ENCODE data around the gene CCDC80. TPM values are rescaled to one million over a fixed set of nuclear protein-coding genes. Genes with fewer than 3 reads are reported as not detected.

Gene CCDC80
- total and polyA plus RNA-seq, 2 of the 4 experiments (the other 2 are of a cell fraction) = 387 to 418 TPM

DNA sequence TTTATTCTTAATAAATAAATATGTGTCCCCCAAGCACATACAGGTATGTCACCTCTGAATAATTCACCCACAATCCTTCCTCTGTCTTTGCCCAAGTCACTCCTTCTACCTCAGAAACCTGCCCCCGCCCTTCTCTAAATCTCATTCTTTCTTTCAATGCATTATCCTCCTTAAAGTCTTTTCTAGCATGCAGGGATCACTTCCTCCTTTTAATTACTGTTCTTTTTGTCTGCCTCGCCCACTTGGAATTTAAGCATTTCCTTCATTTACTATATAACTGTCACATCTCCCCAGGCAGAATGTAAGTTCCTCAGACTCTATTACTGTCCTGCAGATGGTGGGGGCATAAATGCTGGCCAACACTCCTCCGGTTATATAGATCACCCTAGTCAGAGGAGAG, 7.8 kb downstream of the CCDC80 start:
- Histone ChIP-seq H3K4me2 (ENCODE audit: low read depth, low read length) (peak overlapping the region; percentile 51), H3K14ac (replicated peaks; ENCODE audit: low read depth, low read length) (peak overlapping the region; percentile 57; the same call in 1 of the 2 replicates), H3K4me1 (ENCODE audit: control insufficient read depth, insufficient read depth, low read length) (peaks cover 16% of the 10 kb centered on the region), H3K18ac (ENCODE audit: low read depth, low read length) (peak overlapping the region; percentile 18), H3K79me1 (ENCODE audit: low read depth in 1 of 2, low read length in 2 of 2) (peaks cover 28 to 56% of the 10 kb centered on the region in 2 experiments), H4K5ac (ENCODE audit: low read depth, low read length) (peak overlapping the region; percentile 9; the same call in 1 of the 2 replicates), H3K23ac (ENCODE audit: low read depth, low read length) (peak overlapping the region; percentile 11; the same call in 1 of the 2 replicates), H2AK9ac (replicated peaks; ENCODE audit: low read depth, low read length, poor library complexity) (no peak overlapping the region), H4K8ac (ENCODE audit: low read depth in 2 of 2, low read length in 2 of 2) (peak overlapping the region; percentile 5 to 68; a peak in 2 of 4 replicates), H3K9me1 (ENCODE audit: insufficient read depth, low read length) (peaks cover 12% of the 10 kb centered on the region), H2AFZ (replicated peaks; ENCODE audit: low read length, poor library complexity) (no peak overlapping the region), H3K4ac (ENCODE audit: low read depth, low read length) (peak overlapping the region; percentile 73; the same call in 1 of the 2 replicates), H2BK15ac (ENCODE audit: low read depth, low read length) (peak overlapping the region; percentile 39; the same call in 2 of the 3 replicates), H3K56ac (ENCODE audit: extremely low read depth, insufficient read depth, low read length) (peak overlapping the region; percentile 24; the same call in 1 of the 2 replicates), H4K91ac (ENCODE audit: insufficient read depth, low read depth, low read length) (peak overlapping the region; percentile 55; the same call in 1 of the 2 replicates), H2BK120ac (ENCODE audit: low read depth, low read length) (peak overlapping the region; percentile 69), H2AK5ac (ENCODE audit: low read depth, low read length) (peak overlapping the region; percentile 29; the same call in 1 of the 2 replicates), H3K4me3 (ENCODE audit: insufficient read depth, low read depth, low read length) (no peak overlapping the region), H3K27me3 (ENCODE audit: control insufficient read depth, insufficient read depth, low read length) (no peaks in the 10 kb centered on the region), H3K9ac (ENCODE audit: low read depth, low read length) (no peak overlapping the region), H4K20me1 (ENCODE audit: insufficient read depth, low read length) (peaks cover 6% of the 10 kb centered on the region; the same call in 1 of the 2 replicates), H2BK5ac (ENCODE audit: low read depth, low read length, poor library complexity, severe bottlenecking) (peak overlapping the region; percentile 17), H3K36me3 (ENCODE audit: control insufficient read depth, insufficient read depth, low read length) (peaks cover 1% of the 10 kb centered on the region; the same call in 1 of the 2 replicates), H3K9me3 (ENCODE audit: control insufficient read depth, insufficient read depth, low read length) (no peaks in the 10 kb centered on the region), H2BK20ac (ENCODE audit: low read depth, low read length) (peak overlapping the region; percentile 59), H3K27ac (ENCODE audit: insufficient read depth, low read length) (peak overlapping the region; percentile 43; the same call in 1 of the 2 replicates)
- DNase-seq = no peak
- dilution Hi-C loops (cut with HindIII; ENCODE audit: low sequenced_read_pairs, unreplicated experiment) = no loop called here
- WGBS, 2 experiments (ENCODE audit: extremely low coverage in 2 of 2, insufficient read length in 1 of 2) = 80% methylated on average over 1 of the region's 3 CpGs; no CpG with 5 or more reads in 1 of the 2 experiments
- POLR2A ChIA-PET (ENCODE audit: unreplicated experiment) = no interaction called here
- CTCF ChIA-PET = no interaction called here
- no TSS peak for BruUV-seq (replicated peaks)
- no peak for ATAC-seq (ENCODE audit: low read depth)
- in situ Hi-C loops (cut with MboI; ENCODE audit: low sequenced_read_pairs) = loop anchor here (25.0 kb wide), 1 partner anchor 654 kb away; no protein-coding TSS in a partner anchor
- intact Hi-C loops (cut with micrococcal nuclease) = no loop called here
- TF ChIP-seq RFX5 (IDR thresholded peaks at IDR 0.05; ENCODE audit: low read depth, low read length) (no peak), RCOR1 (IDR thresholded peaks at IDR 0.05; ENCODE audit: insufficient replicate concordance, low read length) (no peak), CHD1 (IDR thresholded peaks at IDR 0.05; ENCODE audit: low read depth, low read length) (no peak), FOS (IDR thresholded peaks at IDR 0.05; ENCODE audit: low read depth, low read length) (no peak), MAFK (IDR thresholded peaks at IDR 0.05; ENCODE audit: low read depth, low read length) (no peak), MXI1 (IDR thresholded peaks at IDR 0.05; ENCODE audit: borderline replicate concordance, low read depth, low read length) (no peak), CTCF (conservative IDR thresholded peaks at IDR 0.05; ENCODE audit: low read depth, low read length) (no peak), CEBPB (IDR thresholded peaks at IDR 0.05; ENCODE audit: low read depth, low read length) (no peak), SMC3 (IDR thresholded peaks at IDR 0.05; ENCODE audit: low read depth, low read length) (no peak), ELK1 (IDR thresholded peaks at IDR 0.05; ENCODE audit: borderline replicate concordance, low read depth, low read length) (no peak), BHLHE40 (IDR thresholded peaks at IDR 0.05; ENCODE audit: low read depth, low read length) (no peak), POLR2A (IDR thresholded peaks at IDR 0.05; ENCODE audit: low read depth, low read length) (no peak)

All from IMR-90 (cell line).